ENCODE results near the gene ZNF813.

Gene ZNF813

DNA sequence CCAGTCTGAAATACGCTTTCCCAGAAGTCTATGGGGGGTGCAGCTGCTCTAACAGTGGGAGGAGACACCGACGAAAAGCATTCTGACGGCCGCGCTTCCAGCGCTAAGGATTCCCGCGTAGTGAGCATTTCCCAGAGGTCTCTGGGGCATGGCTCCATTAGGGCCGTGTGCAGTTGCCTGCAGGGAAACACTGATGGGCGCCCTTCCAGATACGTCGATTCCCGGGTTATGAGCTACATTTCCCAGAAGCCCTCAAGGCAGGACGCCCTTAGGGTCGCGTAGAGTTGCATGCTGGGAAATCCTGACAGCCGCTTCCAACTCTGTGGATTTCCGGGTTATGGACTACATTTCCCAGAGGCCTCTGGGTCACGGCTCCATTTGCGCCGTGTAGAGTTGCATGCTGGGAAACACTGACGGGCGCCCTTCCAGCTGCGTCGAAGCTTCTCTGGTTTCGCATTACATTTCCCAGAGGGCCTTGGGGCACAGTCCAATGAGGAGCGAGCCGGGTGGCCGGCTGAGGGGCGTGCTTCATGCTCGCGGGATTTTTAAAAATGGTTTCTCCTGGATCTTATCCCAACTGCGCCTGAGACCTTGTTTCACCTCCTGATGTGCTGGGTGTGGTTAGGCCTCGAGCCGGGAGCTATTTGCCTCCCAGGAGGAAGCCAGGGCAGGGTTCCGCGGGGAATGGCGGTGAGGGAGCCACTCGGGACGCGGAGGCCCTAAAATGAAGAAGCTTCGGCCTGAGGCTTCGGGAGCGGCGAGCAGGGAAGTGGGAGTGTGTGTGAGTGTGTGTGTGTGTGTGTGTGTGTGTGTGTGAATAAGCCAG is 53.2 kb downstream of the ZNF813 start:
- peak; percentile 94 for DNase-seq (ENCODE audit: low spot score)

DNA sequence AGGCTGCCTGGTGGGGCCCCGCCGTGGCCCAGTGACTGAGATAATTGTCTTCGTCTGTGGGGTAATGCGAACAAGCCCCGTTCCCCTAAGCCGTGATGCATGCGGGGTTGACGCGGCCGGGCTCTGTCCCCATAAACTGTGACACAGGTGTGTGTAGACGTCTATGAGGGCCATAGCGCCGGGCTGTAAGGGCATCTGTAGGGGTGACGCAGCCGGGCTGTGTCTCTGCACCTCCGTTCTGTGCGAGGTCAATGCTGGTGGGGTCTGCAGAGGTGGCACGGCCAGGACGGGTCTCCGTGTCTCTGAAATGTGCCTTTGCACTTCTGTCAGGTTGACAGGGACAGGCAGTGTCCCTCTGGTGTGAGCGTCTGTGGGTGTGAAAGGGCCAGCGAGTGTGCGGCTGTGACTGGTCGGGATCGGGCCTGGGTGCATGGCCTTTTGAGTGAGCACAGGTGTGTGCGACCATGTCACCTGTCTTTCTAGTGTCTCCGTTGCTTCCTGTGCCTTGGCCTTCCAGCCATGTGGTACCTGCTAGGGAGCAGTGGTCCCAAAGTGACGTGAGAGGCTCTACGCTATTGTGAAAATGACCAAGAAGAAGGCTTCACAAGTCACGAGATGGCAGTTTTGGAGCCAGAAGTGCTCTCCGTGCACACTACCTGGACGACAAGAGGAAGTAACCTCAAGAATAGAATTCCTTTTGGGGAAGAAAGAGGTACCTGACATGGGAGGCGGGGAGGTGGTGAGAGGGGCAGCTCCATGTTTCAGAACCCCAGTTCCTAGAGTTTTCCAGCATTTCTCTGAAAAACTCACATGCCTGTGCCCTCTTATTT is 54.1 kb downstream of the ZNF813 start:
- DNase-seq (ENCODE audit: low spot score), result no peak

DNA sequence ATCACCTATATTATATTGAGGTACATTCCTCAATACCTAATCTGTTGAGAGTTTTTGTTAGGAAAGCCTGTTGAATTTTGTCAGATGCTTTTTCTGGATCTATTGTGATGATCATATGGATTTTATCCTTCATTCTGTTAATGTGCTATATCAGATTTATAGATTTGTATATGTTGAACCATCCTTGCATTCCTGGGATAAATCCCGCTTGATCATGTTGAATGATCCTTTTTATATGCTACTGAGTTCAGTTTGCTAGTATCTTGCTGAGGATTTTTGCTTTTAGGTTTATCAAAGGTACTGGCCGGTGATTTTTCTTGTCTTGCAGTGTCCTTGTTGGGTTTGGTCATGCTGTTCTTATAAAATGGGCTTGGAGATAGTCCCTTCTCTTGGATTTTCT is 58.4 kb downstream of the ZNF813 start:
- DNase-seq (ENCODE audit: low spot score), result no peak

DNA sequence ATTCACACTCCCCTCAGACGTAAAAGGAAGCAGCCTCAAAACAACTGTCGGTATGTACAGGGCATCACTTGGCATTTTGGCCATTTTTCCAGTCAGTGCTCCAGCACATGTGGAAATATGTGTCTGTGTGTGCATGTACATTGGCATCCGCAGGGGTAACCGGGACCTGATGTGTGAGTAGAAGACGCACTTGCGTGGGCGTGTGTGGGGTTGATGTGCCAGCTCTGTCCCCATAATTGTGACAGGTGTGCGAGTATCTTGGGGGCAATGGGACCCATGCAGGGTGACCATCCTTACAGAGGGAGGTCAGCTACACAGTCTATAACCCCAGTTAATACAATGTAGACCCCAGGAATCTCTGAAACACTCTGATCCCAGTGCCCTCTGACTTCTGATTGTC is 63.1 kb downstream of the ZNF813 start:
- no peak for DNase-seq (ENCODE audit: low spot score)

DNA sequence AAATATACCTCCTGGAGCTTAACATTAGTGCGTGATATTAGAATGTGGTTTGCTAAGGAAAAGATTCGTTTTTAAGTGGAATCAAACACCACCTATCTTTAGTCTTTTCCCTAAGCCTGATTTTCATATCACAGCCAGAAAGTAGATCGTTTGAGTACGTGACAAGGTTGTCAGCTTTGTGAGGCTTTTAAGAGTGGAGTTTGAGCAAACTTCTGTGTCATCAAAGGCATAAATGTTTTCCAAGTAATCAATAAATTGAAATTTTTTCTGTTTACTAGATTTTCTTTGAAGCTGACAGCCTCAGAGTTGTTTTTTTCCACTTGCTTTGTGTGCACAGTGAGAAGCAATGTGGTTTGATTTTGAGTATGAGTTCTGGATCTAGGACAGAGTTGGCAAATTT is 63.9 kb downstream of the ZNF813 start:
- DNase-seq (ENCODE audit: low spot score), result no peak

DNA sequence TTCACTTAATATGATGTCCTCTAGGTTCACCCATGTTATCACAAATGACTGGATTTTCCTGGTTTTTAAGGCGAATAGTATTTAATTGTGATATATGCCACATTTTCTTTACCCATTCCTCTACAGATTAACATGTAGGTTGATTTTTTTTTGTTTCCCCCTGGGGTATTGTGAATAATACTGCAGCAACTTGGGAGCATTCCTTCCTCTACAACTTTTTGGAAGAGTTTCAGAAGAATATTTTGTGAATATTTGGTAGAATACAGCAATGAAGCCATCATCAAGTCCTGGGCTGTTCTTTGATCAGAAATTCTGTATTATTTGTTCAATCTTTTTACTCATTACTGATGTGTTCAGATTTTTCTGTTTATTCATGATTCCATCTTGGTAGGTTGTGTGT is 64.8 kb downstream of the ZNF813 start:
- no peak for DNase-seq (ENCODE audit: low spot score)

DNA sequence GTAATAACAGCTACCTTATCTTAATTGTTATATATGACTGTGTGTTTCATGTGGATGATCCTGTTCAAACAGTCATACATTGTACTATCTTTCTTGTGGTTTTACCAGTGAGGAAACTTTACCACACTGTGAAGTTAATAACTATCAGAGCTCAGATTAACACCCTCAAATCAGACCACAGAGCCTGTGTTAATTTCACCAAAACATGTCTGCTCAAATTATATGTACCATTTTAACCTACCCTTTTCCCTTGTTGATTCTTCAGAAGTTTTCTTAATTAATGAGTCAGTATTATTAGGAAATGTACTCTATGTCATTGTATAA is 68.7 kb downstream of the ZNF813 start:
- DNase-seq (ENCODE audit: low spot score), result no peak

DNA sequence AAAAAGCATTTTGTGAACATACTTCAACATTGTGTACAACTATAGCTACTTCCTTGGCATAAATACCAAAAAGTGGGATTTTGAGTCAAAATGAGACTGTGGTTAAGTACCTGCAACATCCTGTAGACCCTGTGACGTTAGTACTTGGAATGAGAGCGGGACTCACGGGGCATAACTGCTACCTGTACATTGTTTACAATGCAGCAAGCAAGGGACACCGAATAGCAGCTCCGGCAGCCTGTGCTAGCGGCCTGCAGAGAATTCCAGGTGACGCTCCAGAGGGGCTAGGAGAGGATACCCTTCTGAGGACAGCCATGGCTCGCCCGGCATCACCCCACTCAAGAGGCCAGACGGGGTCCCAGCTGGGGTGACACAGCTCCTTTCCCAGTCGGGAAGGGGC is 69.6 kb downstream of the ZNF813 start:
- DNase-seq (ENCODE audit: low spot score), result no peak

DNA sequence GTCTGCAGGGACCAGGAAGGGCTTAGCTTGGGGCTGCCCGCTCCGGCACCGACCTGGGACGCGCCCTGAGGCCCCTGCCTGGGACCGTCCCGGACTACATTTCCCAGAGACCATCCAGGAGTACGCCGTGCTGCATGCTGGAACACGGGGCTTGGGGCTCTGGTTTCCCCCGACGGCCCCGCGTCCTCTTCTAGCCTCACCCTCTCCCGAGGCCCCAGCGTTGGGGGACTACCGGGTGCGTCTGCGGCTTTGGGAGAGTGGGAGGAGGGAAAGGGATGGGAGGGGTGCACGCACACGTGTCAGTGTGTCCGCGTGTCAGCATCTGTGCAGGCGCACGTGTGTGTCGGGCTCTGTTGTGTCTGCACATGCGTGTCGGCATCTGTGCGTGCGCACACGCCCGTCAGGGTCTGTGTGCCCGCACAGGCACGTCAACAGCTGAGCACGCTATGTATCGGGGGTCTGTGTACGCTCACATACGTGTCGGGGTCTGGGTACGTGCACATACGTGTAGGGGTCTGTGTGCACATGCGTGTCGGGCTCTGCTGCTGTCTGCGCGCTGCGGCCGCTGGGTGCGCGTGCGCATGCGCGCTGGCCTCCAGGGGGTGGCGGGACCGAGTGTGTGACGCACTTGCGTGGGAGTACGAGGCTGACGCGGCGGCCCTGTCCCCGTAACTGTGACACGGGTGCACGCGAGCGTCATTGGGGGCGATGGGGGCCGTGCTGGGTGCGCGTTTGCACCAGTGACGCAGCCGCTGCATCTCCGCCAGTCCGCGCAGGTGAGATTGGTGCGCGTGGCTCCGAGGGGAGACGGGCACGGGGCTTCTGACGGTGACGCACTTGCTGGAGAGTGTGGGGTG is 70.2 kb downstream of the ZNF813 start, which contains the start of gene ZNF331:
Gene ZNF331 (plus strand): TSS at position 625 of the 857 bp plus-strand sequence. CDS start 31,232 bp downstream, outside the sequence.
- peak; percentile 86 for DNase-seq (ENCODE audit: low spot score)

DNA sequence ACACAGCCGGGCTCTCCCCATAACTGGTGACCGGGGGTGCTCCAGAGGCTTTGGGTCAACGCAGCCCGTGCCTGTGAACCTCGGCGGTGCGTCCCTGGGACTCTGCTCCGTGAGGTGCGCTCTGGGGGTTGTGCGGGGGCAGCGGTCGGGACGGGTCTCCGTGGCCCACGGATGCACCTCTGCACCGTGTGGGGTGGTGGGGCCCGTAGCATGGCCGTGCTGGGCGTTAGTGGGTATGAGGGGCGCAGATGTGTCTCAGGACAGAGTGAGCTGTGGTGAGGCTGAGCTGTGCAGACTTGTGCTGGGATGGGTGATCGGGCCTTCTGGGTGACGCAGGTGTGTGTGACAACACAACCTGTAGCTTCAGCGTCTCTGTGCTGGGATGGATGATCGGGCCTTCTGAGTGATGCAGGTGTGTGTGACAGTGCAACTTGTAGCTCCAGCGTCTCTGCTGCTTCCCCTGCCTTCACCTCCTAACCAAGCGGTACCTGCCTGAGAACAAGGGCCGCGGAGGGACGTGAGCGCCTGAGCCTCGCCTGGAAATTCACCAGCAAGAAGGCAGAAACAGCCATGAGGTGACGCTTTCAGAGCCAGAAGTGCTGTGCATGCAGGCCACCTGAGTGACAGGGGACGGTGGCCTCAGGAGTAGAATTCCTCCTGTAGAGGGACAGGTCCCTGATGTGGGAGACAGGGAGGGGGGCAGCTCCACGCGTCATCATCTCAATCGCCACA is 71.0 kb downstream of the ZNF813 start:
- no peak for DNase-seq (ENCODE audit: low spot score)

DNA sequence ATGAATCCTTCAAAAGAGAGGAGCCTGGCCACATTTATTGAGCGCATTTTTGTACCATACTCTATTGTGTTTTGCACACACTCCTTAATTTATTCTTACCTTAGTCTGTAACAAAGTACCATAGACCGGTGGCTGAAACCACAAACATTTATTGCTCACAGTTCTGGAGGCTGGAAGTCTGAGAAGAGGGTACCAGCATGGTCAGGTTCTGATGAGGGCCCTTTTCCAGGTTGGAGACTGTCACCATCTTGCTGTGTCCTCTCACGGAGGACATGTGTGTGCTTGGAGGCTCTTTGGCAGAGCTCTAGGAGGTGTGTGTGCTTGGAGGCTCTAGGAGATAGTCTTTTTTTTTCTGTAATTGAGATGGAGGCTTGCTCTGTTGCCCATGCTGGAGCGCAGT is 72.6 kb downstream of the ZNF813 start:
- DNase-seq (ENCODE audit: low spot score), result no peak

DNA sequence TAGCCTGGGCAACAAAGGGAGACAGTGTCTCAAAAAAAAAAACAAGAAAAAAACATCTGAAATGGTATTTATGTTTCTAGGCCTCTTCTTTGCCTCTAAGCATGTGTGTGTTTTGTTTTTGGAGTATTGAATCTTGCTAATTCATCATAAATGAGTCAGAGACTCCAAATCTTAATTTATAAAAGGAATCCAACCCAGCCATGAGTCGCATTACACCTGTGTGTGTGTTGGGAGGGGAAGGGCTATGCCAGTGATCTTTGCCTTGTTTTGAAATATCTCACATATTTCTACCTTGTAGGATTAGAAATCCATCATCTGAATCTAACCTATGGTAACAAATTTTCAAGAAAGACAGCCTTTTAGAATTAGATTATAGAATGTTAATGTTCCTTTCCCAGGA is 74.4 kb downstream of the ZNF813 start:
- DNase-seq (ENCODE audit: low spot score), result no peak

DNA sequence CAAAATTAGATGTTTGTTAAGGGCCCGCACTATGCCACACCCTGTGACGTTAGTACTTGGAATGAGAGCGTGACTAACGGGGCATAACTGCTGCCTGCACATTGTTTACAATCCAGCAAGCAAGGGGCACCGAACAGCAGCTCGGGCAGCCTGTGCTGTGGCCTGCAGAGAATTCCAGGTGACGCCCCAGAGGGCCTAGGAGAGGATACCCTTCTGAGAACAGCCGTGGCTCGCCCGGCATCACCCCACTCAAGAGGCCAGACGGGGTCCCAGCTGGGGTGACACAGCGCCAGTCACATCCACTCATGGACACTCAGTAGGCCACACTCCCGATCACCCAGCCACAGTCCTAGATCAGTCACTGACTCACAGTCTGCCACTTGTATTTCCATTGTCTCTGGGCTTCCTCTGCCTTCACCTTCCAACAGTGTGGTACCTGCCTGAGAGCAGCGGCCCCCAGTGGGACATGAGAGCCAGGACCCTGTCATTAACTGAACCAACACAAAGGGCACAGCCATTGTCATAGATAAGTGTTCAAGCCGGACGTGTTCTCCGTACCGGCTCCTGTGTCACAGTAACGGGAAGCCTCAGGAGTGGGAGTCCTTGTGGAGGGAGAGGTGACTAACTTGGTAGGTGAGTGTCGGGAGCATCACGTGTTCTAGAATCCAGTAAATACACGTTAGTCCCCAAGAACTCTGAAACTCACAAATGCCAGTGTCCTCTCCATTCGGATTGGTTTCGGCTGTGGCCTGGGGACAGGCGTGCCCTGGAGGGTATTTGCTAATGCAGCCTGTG is 77.9 kb downstream of the ZNF813 start:
- DNase-seq (ENCODE audit: low spot score), result no peak
